GM19328 (cell line): ENCODE results near the gene CCL18.
"Not testable (repeated sequence)": the region's sequence is repeated elsewhere in the genome, so short reads cannot be mapped to it uniquely, and the experiment has no call there.

Source experiments
- ATAC-seq: cut with Tn5 transposase; IDR thresholded peaks from one replicate; pipeline ENCODE4 v1.9.1; 2021; ENCODE audit warnings: mild to moderate bottlenecking, moderate library complexity; ENCODE audit not compliant: unreplicated experiment

CCL18 gene

GRCh38 chr17:36099004-36099403, 34.9 kb downstream of the CCL18 start:
- ATAC-seq = not testable (repeated sequence)

GRCh38 chr17:36103401-36103975, 39.4 kb downstream of the CCL18 start, which contains the start of gene CCL4:
TSS of gene CCL4 (plus strand) at chr17:36103827. CDS start at chr17:36103906, 79 bp downstream.
- ATAC-seq = peak; percentile 73

GRCh38 chr17:36104246-36104645, 40.2 kb downstream of the CCL18 start:
- ATAC-seq = not testable (repeated sequence)

GRCh38 chr17:36104701-36105181, 40.7 kb downstream of the CCL18 start:
- no peak for ATAC-seq

GRCh38 chr17:36105781-36106492, 41.9 kb downstream of the CCL18 start:
- no peak for ATAC-seq

- ATAC-seq = no peak
Observed at GRCh38 chr17:36106493-36106835, 42.4 kb downstream of the CCL18 start.

- ATAC-seq = no peak
Observed at GRCh38 chr17:36107660-36108059, 43.6 kb downstream of the CCL18 start.

GRCh38 chr17:36108265-36108664, 44.2 kb downstream of the CCL18 start:
- not testable (repeated sequence) for ATAC-seq

GRCh38 chr17:36111068-36111490, 47.0 kb downstream of the CCL18 start:
- ATAC-seq = no peak

- ATAC-seq = no peak
Observed at GRCh38 chr17:36112572-36112971, 48.5 kb downstream of the CCL18 start.

- not testable (repeated sequence) for ATAC-seq
Observed at GRCh38 chr17:36113131-36113530, 49.1 kb downstream of the CCL18 start.

- not testable (repeated sequence) for ATAC-seq
Observed at GRCh38 chr17:36114971-36115648, 51.0 kb downstream of the CCL18 start.

- not testable (repeated sequence) for ATAC-seq
Observed at GRCh38 chr17:36115649-36115977, 51.5 kb downstream of the CCL18 start.

GRCh38 chr17:36117505-36118382, 53.7 kb downstream of the CCL18 start:
- ATAC-seq = no peak

- no peak for ATAC-seq
Observed at GRCh38 chr17:36118477-36119353, 54.6 kb downstream of the CCL18 start.

- no peak for ATAC-seq
Observed at GRCh38 chr17:36120221-36120620, 56.1 kb downstream of the CCL18 start.

- ATAC-seq = not testable (repeated sequence)
Observed at GRCh38 chr17:36121099-36121498, 57.0 kb downstream of the CCL18 start.
